K562 (cell line): ENCODE results near the gene SETDB2. TPM values are rescaled to one million over a fixed set of nuclear protein-coding genes. Genes with fewer than 3 reads are reported as not detected.

ENCODE experiments used
- ATAC-seq: fragments of 200-7000 bp; cut with Tn5 transposase; 3 replicates; pipeline ENCODE4 v1.9.1; 2020; ENCODE audit warnings: moderate library complexity
- BruUV-seq: library from RNA; stranded (reverse); fragments of 400-500 nt; replicated peaks from 2 replicates; lab custom pipeline; 2021; lab: Mats Ljungman, UMichigan
- CTCF ChIA-PET: fragments of 300-600 bp; formaldehyde crosslinking; extraction: SDS; loops from one replicate; lab custom pipeline; 2021; ENCODE audit warnings: low intra/inter-chr PET ratio; lab: Yijun Ruan, JAX
- POLR2A ChIA-PET: fragments of 300-600, 350-650 bp; sonication (Branson Sonifier 250); formaldehyde crosslinking; extraction: SDS; loops from one replicate; lab custom pipeline; 2021; ENCODE audit warnings: antibody characterized with exemption, inconsistent platforms; lab: Yijun Ruan, JAX
- DNase-seq, 4 experiments: peaks; one replicate each; pipeline versions ENCODE4 v3.0.0 to v3.0.0-alpha.2; 2011 to 2018; ENCODE audit warnings: low spot score in 3 of 4, mixed read lengths in 3 of 4; ENCODE audit errors: extremely low read depth in 1 of 4
- FAIRE-seq: peaks from 2 replicates; lab custom pipeline; 2011; peaks lifted over from hg19 to GRCh38; lab: Jason Lieb, UNC
- H2AFZ ChIP-seq: 2 replicates; pipeline ENCODE4 v1.6.0; 2011; ENCODE audit warnings: low read depth, low read length, control low read depth, inconsistent platforms
- H3K27ac ChIP-seq: fragments of 200-600 bp; 3 replicates; pipeline ENCODE4 v1.8.0; 2011; ENCODE audit warnings: low read depth, mild to moderate bottlenecking, control low read depth, inconsistent platforms, low read length, moderate library complexity, mixed read lengths; ENCODE audit errors: extremely low read depth
- H3K27me3 ChIP-seq, 2 experiments: fragments of 300-600 bp in 1 of 2; 2 replicates in 1 of 2; 3 replicates in 1 of 2; pipeline versions ENCODE4 v1.6.0 to v1.8.0; 2011; ENCODE audit warnings: inconsistent platforms in 2 of 2, low read length in 2 of 2, mild to moderate bottlenecking in 1 of 2, mixed read lengths in 1 of 2, moderate library complexity in 1 of 2; ENCODE audit not compliant: control insufficient read depth in 2 of 2, insufficient read depth in 2 of 2
- H3K36me3 ChIP-seq: fragments of 300-600 bp; 3 replicates; pipeline ENCODE4 v1.8.0; 2011; ENCODE audit warnings: mild to moderate bottlenecking, low read length, inconsistent platforms; ENCODE audit not compliant: control insufficient read depth, insufficient read depth
- H3K4me1 ChIP-seq, 2 experiments: fragments of 200-600 bp in 1 of 2; replicated peaks in 1 of 2; 2 replicates in 1 of 2; 3 replicates in 1 of 2; pipeline versions ENCODE4 v1.5.1 to v1.8.0; 2011; ENCODE audit warnings: inconsistent platforms in 2 of 2, low read length in 2 of 2, mild to moderate bottlenecking in 1 of 2, mixed read lengths in 1 of 2, moderate library complexity in 1 of 2; ENCODE audit not compliant: control insufficient read depth in 2 of 2, insufficient read depth in 2 of 2
- H3K4me2 ChIP-seq: 2 replicates; pipeline ENCODE4 v1.6.1; 2011; ENCODE audit warnings: low read length, control low read depth, inconsistent platforms, mixed read lengths; ENCODE audit not compliant: insufficient read depth
- H3K4me3 ChIP-seq: fragments of 200-600 bp; sonication (generic), shearing (Covaris generic); 2 replicates; pipeline ENCODE4 v1.5.1; 2016; ENCODE audit warnings: control low read depth, inconsistent platforms
- H3K79me2 ChIP-seq: fragments of 200-600 bp; 3 replicates; pipeline ENCODE4 v1.8.0; 2011; ENCODE audit warnings: low read length, inconsistent platforms; ENCODE audit not compliant: control insufficient read depth, insufficient read depth
- H3K9ac ChIP-seq, 2 experiments: 2 replicates each; pipeline versions ENCODE4 v1.6.0 to v1.6.1; 2011; ENCODE audit warnings: low read depth in 2 of 2, low read length in 2 of 2, control low read depth in 1 of 2, inconsistent platforms in 1 of 2, mild to moderate bottlenecking in 1 of 2, mixed read lengths in 1 of 2; ENCODE audit not compliant: insufficient read depth in 1 of 2
- H3K9me1 ChIP-seq: one replicate; pipeline ENCODE4 v1.6.0; 2011; ENCODE audit warnings: inconsistent platforms, mild to moderate bottlenecking, low read length, moderate library complexity; ENCODE audit not compliant: control insufficient read depth, insufficient read depth
- H3K9me3 ChIP-seq: replicated peaks from 2 replicates; pipeline ENCODE4 v1.5.1; 2011; ENCODE audit warnings: low read depth, low read length, inconsistent platforms; ENCODE audit not compliant: control insufficient read depth, insufficient read depth
- H4K20me1 ChIP-seq: replicated peaks from 2 replicates; pipeline ENCODE4 v1.6.1; 2011; ENCODE audit warnings: low read length, inconsistent platforms, mixed read lengths; ENCODE audit not compliant: control insufficient read depth, insufficient read depth
- C11orf30 ChIP-seq: fragments of 450-650 bp; IDR thresholded peaks from 2 replicates; pipeline ENCODE4 v1.6.1; 2016; ENCODE audit warnings: low read depth, mild to moderate bottlenecking
- MAFF ChIP-seq: IDR thresholded peaks from 2 replicates; pipeline ENCODE4 v1.6.1; 2012; ENCODE audit warnings: low read length, improper control_type of control experiment
- MAFG ChIP-seq: fragments of 450-650 bp; conservative IDR thresholded peaks from 2 replicates; pipeline ENCODE4 v1.6.1; 2016; ENCODE audit warnings: missing genetic modification characterization, missing compliant biosample characterization
- MAFK ChIP-seq: IDR thresholded peaks from 2 replicates; pipeline ENCODE4 v1.6.1; 2011; ENCODE audit warnings: low read length, improper control_type of control experiment
- RBM39 ChIP-seq: fragments of 200-400 bp; formaldehyde crosslinking; optimal IDR thresholded peaks from 2 replicates; pipeline ENCODE3; 2018; ENCODE audit warnings: low read depth, low read length
- ZNF316 ChIP-seq: fragments of 450-650 bp; IDR thresholded peaks from 2 replicates; pipeline ENCODE4 v1.6.1; 2016
- ZNF592 ChIP-seq: fragments of 450-650 bp; IDR thresholded peaks from 2 replicates; pipeline ENCODE4 v1.6.1; 2017; ENCODE audit warnings: antibody characterized with exemption, mild to moderate bottlenecking
- in situ Hi-C: fragments of 300-500 bp; cut with MboI; formaldehyde crosslinking; loops from 4 replicates; pipeline ENCODE4 v1.15.0; 2018; ENCODE audit warnings: inconsistent platforms, mixed read lengths
- intact Hi-C: fragments of 100-400 bp; cut with micrococcal nuclease; formaldehyde crosslinking; loops from 2 replicates; pipeline ENCODE4 v1.14.2; 2022
- polyA plus RNA-seq, 8 experiments: library from polyadenylated mRNA; depleted of rRNA in 4 of 8; stranded (reverse) in 5 of 8; unstranded in 3 of 8; fragments of >200 nt; fragmentation: Nextera tagmentation in 2 of 8; fragmentation: Illumina TruSeq in 1 of 8; extraction: Ambion mirVana in 2 of 8; extraction: Trizol in 1 of 8; gene quantifications; 2 replicates each; pipeline versions ENCODE4 v1.2.1 to v1.2.3, GENCODE V29; 2011 to 2014; ENCODE audit warnings: inconsistent platforms in 1 of 8, missing spikeins in 1 of 8
- total RNA-seq, 7 experiments: library from RNA; depleted of rRNA in 6 of 7; stranded (reverse); fragments of >200 nt in 6 of 7; fragmentation: Illumina TruSeq in 2 of 7; extraction: Trizol in 2 of 7; gene quantifications; 2 replicates each; pipeline versions ENCODE4 v1.2.1 to v1.2.3, GENCODE V29; 2011 to 2021; ENCODE audit warnings: low replicate concordance in 1 of 7

SETDB2 gene
- total and polyA plus RNA-seq, 9 of the 15 experiments (the other 6 are each of a cell fraction or from before 2014, with no cell fraction given) = 1.0 to 9.0 (median 6.1) TPM

GRCh38 chr13:49533011-49533410 is 88.9 kb downstream of the SETDB2 start:
- FAIRE-seq = no peak
- no peak overlapping the region for H3K4me3 ChIP-seq
- peaks cover 0 to 3% of the 10 kb centered on the region in 2 experiments; a peak in 2 of 5 replicates for H3K4me1 ChIP-seq
- no peaks in the 10 kb centered on the region for H3K9me1 ChIP-seq
- TF ChIP-seq MAFK (peak; percentile 16; the same call in 1 of the 2 replicates), ZNF316 (peak; percentile 88), C11orf30 (peak; percentile 77), MAFG (peak; percentile 66), MAFF (0 out of 2 replicates have a peak, but pooled peaks have one; percentile 18), ZNF592 (no peak), RBM39 (no peak)
- TF ChIP-seq, all 486 proteins: peak for 5
- no peak overlapping the region for H2AFZ ChIP-seq
- DNase-seq (no peak), ATAC-seq (no peak)
- no peaks in the 10 kb centered on the region for H4K20me1 ChIP-seq
- no peaks in the 10 kb centered on the region for H3K9me3 ChIP-seq
- H3K9ac ChIP-seq = no peak overlapping the region
- no peaks in the 10 kb centered on the region for H3K79me2 ChIP-seq
- in situ Hi-C loops (no loop called here), intact Hi-C loops (no loop called here)
- ChIA-PET CTCF (no interaction called here), POLR2A (no interaction called here)
- no peak overlapping the region for H3K4me2 ChIP-seq
- H3K27me3 ChIP-seq = no peaks in the 10 kb centered on the region
- peaks cover 9% of the 10 kb centered on the region; the same call in 1 of the 3 replicates for H3K36me3 ChIP-seq
- no TSS peak for BruUV-seq
- H3K27ac ChIP-seq = no peak overlapping the region
